Cerebellar cortex (tissue), 1 donor: ENCODE results near the gene KRT32.
"Not testable (repeated sequence)": the region's sequence is repeated elsewhere in the genome, so short reads cannot be mapped to it uniquely, and the experiment has no call there.

Experiments
- DNase-seq: peaks from one replicate; pipeline ENCODE4 v3.0.0-alpha.2; 2015; ENCODE audit warnings: low spot score

Gene KRT32

DNA sequence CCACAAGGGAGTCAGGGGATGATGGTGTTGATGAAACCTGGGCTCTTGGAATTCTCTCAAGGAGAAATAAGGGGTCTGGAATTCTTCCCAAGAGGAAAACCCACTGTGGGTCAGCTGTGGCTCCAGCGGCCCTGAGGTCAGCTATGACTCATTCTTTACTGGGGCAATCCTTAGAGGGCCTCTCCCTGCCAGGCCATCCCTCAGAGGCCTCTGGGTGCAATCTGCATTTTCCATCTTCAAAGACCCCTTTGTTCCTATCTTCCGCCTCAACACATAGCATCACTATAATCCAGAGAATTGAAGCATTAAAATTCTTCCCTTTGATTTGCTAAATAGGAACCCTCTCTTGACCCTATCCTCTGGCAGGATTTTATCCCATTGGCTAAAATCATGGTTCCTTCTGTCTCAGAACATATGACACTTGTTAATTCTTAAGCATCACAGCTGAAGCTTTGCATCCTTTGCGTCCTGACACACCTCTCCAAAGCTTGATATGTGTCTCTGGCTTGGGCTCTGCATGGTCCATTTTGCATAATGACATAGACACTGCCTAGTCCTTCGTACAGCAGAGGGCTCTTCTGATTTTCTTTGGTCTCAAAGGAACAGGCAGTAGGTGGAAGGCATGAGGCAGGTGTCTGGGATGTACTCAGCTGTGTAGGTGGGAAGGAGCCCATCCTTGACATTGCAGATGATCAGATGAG, 38.4 kb downstream of the KRT32 start:
- no peak for DNase-seq

DNA sequence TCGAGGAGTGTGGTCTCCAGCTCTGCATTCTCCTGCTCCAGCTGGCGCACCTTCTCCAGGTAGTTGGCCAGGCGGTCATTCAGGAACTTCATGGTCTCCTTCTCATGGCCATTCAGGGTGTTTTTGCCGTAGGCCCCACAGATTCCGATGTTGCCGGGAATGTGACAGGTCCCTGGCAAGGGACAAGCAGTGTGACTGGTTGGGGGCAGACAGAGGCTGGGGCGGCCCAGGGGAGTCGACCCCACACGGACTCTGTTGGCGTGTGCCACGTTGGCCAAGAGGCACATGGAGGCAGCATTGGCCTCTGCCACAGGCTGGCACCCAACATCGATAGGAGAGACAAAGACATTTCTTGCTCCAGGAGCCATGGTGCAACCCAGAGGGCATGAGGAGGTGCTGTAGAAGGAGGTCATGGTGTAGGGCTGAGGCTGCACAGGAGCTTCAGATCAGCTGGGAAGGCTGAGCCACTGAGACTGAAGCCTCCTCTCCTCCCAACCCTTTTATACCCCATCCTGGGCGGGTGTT, 43.0 kb downstream of the KRT32 start, which contains the start of gene KRT37:
Gene KRT37, minus strand, starts transcription at position 475 of the 525 bp plus-strand sequence. Its CDS starts 62 bp downstream, at position 413.
- DNase-seq: no peak

GRCh38 chr17:41422586-41422985, 44.6 kb downstream of the KRT32 start:
- not testable (repeated sequence) for DNase-seq

DNA sequence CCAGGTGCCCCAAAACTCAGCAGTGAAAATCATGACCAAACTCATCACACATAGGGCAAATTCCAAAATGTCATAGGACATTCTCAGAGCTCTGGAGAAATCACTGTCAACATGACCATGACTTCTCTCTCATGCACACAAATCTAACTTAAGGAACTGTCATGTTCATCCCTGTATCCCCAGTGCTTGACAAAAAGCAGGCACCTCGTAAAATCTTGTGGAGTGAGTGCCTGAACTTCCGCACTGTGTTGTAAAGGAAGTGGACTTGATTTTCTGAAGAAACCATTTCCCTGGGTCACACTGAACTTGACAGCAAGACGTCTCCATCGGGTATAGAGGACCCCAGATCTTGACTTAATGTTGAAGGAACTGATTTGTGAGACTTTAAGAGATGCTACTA, 45.6 kb downstream of the KRT32 start:
- no peak for DNase-seq

DNA sequence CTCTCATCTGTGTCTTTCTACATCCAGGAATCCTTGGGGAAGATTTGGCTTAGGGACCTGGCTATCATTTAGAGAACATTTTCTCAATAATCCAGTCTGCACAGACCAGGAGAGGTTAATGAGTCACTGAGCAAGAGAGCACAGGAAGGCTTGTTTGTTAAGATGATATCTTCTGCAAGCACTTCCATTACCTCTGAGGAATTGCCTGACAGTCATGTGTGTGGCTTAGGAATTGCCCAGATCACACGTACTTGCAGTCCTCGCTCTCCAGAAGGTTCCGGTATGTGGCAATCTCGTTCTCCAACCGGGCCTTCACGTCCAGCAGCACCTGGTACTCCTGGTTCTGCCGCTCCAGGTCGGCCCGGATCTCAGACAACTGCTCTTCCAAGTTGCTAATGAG, 46.1 kb downstream of the KRT32 start:
- no peak for DNase-seq

- no peak for DNase-seq
Observed at GRCh38 chr17:41420134-41420533, 47.1 kb downstream of the KRT32 start.

GRCh38 chr17:41419716-41420115, 47.5 kb downstream of the KRT32 start:
- no peak for DNase-seq

DNA sequence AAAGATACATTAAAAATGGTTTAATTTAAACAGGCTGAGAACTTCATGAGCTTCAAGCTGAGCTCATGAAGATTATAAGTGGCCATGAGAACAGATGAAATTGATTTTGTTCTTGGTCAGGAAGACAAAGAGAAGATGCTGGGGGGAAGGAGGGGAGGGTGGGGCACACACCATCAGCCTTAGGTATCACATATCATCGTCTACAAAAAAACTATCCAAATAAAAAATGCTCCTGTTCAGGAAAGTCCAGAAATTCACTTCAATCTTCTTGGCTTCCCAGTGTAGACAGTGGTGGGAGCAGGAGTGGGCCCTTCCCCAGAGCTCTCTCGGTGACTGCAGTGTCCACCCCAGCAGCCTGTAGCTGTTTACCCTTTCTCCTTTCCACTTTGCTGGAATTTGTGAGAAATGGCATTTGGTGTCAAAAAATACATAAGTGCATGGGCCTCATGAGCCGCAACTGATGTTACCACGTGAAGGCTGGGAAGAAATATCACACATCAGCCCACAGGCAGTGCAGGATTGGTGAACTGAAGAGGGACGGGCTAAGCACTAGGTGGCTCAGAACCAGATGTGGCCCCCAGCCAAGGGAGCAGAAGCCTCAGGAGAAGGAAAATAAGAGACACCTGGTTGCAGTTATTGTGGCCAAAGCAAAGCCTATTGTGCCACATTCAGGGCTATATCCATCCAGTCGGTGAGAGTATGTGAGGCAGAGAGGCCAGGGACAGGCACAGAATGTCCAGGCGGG, 48.9 kb downstream of the KRT32 start:
- no peak for DNase-seq

DNA sequence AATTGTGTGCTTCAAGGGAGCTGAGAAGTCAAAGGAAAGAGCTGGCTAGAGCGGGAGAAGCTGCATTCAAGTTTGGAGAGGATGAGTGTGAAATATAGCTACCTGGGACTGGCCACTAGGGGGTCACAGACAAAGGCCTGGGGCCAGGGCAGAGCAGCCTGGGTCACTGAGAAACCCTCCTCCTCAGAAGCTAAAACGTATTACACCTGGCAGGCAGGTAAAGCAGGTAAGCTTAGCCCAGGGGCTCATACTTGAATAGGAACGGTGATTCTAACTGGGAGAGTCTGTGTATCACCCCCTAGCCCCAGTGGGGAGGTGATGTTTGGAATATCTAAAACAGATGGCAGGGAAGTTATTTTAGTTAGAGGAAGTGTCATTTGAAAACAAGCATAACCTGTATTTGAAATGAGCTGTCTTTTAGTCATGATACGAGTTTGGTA, 49.6 kb downstream of the KRT32 start:
- DNase-seq: no peak

GRCh38 chr17:41417127-41417526, 50.1 kb downstream of the KRT32 start:
- DNase-seq: no peak

- no peak for DNase-seq
Observed at GRCh38 chr17:41416479-41416878, 50.7 kb downstream of the KRT32 start.

DNA sequence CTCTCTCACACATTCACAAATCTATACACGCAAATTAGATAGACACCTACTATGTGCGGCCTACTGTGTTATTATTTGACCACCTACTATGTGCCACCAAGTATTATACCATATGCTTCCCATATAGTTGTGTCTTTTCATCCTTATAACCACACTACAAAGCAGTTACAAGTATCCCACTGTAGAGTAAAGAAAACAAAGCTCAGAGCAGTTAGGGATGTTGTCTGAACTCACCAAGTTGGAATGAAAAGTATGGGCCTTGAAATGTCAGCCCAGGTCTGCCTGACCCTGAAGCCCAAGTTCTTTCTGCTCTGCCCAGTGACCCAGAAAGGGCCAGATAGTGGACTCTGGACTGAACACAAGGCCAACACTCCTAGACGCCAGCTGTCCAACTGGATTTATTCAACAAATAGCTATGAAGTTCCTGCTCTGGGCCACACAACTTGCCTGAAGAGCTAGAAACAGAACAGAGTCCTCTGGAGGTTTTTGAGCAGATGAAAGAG, 51.3 kb downstream of the KRT32 start:
- DNase-seq: no peak

GRCh38 chr17:41415411-41415810, 51.8 kb downstream of the KRT32 start:
- no peak for DNase-seq

- DNase-seq: no peak
Observed at GRCh38 chr17:41413982-41414381, 53.2 kb downstream of the KRT32 start.

DNA sequence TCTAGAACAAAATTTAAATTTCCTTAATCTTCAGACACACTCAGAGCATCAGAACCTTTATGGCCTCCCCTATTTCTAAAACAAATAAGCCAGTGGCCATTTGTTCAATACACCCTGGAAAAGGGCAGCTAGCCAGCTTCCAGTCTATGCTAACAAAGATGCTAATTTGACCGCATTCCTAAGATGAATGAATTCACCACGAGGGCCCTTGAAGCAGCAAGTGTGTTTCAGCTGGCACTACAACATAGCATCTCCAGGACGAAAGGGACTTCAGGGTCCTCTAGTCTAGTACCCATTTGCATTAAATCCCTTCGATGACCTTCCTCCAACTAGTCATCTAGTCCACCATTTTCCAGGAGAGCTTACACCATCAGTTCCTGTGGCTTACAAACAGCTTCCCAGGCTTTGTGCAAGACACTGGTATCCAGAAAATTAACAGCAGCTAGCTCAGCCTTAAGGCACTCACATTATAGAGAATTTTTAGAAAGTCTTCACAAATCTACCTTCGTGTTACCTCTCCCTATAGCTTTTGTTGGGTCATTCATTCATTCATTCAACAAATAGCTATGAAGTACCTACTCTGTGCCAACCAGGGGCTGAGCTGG, 53.7 kb downstream of the KRT32 start:
- no peak for DNase-seq

DNA sequence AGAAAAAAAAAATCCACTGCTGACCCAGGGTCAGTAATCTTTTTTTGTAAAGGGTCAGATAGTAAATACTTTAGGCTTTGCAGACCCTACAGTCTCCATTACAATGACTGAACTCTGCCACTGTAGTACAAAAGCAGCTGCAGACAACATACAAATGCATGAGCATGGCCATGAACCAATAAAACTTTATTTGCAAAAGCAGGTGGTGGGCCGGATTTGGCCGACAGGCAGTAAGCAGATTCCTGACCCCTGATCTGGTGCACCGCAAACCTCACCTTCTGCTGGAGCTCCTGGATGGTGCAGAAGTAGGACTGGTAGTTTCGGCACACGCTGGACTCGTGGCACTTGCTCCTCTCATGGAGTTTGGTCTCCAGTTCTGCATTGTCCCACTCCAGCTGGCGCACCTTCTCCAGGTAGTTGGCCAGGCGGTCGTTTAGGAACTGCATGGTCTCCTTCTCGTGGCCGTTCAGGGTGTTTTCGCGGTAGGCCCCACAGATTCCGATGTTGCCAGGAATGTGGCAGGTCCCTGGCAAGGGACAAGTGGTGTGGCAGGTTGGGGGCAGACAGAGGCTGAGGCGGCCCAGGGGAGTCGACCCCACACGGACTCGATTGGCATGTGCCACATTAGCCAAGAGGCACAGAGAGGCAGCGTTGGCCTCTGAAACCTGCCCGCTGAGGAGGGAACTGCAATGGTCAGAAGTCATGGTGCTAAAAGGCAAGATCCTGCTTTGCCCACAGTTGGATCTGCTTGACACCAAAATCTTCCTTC, 55.9 kb downstream of the KRT32 start:
- no peak for DNase-seq
